ENCODE results near the gene IKZF2. TPM values are rescaled to one million over a fixed set of nuclear protein-coding genes. Genes with fewer than 3 reads are reported as not detected.

IKZF2 gene
- total and polyA plus RNA-seq, 4 donors = 0.35 to 4.7 (median 2.5) TPM

DNA sequence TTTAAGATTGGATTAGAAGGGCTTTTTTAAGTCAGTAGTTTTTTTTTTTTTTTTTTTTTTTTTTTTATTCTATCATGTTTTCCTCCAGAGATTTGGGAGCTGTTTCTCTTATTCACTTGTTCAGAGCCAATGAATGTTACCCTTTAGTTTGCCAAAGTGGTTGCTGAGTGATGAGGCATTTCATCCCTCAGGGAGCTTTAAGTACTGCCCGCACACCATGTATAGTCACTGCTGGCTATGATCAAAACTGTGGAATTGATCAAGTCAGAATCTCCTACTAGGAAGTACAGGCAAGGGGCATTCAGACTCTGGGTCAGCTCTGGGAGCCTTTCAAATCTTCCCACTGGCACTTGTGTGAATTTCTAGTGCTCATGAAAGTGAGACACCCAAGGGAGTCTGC, 201.6 kb downstream of the IKZF2 start:
- WGBS = 99% methylated on average over 1 of the region's 1 CpG
- no peaks in the 10 kb centered on the region for H3K36me3 ChIP-seq (ENCODE audit: control insufficient read depth in 4 of 4, insufficient read depth in 3 of 4, low read depth in 1 of 4, low read length in 3 of 4)
- H3K9me3 ChIP-seq (ENCODE audit: control insufficient read depth in 4 of 4, low read length in 3 of 4) = no peaks in the 10 kb centered on the region
- no peak overlapping the region for H3K9ac ChIP-seq (ENCODE audit: low read depth in 1 of 2, low read length in 2 of 2)
- TF ChIP-seq YY1 (IDR thresholded peaks at IDR 0.05) = no peak
- no peak for TF ChIP-seq SP1 (IDR thresholded peaks at IDR 0.05)
- no peak for TF ChIP-seq NR2F2 (IDR thresholded peaks at IDR 0.05)
- no peak for TF ChIP-seq ATF3 (IDR thresholded peaks at IDR 0.05)
- no peak for TF ChIP-seq EGR1 (IDR thresholded peaks at IDR 0.05; ENCODE audit: low read depth in 2 of 2)
- TF ChIP-seq, protein P1, sequence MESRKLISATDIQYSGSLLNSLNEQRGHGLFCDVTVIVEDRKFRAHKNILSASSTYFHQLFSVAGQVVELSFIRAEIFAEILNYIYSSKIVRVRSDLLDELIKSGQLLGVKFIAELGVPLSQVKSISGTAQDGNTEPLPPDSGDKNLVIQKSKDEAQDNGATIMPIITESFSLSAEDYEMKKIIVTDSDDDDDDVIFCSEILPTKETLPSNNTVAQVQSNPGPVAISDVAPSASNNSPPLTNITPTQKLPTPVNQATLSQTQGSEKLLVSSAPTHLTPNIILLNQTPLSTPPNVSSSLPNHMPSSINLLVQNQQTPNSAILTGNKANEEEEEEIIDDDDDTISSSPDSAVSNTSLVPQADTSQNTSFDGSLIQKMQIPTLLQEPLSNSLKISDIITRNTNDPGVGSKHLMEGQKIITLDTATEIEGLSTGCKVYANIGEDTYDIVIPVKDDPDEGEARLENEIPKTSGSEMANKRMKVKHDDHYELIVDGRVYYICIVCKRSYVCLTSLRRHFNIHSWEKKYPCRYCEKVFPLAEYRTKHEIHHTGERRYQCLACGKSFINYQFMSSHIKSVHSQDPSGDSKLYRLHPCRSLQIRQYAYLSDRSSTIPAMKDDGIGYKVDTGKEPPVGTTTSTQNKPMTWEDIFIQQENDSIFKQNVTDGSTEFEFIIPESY (IDR thresholded peaks at IDR 0.05) = no peak
- TF ChIP-seq HNF4A (conservative IDR thresholded peaks at IDR 0.05) = no peak
- no peak for TF ChIP-seq FOXA2 (IDR thresholded peaks at IDR 0.05)
- TF ChIP-seq HNF4G (IDR thresholded peaks at IDR 0.05) = no peak
- no peak for TF ChIP-seq RXRA (IDR thresholded peaks at IDR 0.05)
- TF ChIP-seq REST (IDR thresholded peaks at IDR 0.05) = no peak
- no peak for TF ChIP-seq JUND (IDR thresholded peaks at IDR 0.05)
- TF ChIP-seq RAD21 (IDR thresholded peaks at IDR 0.05) = no peak
- TF ChIP-seq FOXA1 (IDR thresholded peaks at IDR 0.05) = no peak
- no peak for TF ChIP-seq GABPA (IDR thresholded peaks at IDR 0.05 in 1 of 2, conservative IDR thresholded peaks at IDR 0.05 in 1 of 2)
- TF ChIP-seq, protein P2, sequence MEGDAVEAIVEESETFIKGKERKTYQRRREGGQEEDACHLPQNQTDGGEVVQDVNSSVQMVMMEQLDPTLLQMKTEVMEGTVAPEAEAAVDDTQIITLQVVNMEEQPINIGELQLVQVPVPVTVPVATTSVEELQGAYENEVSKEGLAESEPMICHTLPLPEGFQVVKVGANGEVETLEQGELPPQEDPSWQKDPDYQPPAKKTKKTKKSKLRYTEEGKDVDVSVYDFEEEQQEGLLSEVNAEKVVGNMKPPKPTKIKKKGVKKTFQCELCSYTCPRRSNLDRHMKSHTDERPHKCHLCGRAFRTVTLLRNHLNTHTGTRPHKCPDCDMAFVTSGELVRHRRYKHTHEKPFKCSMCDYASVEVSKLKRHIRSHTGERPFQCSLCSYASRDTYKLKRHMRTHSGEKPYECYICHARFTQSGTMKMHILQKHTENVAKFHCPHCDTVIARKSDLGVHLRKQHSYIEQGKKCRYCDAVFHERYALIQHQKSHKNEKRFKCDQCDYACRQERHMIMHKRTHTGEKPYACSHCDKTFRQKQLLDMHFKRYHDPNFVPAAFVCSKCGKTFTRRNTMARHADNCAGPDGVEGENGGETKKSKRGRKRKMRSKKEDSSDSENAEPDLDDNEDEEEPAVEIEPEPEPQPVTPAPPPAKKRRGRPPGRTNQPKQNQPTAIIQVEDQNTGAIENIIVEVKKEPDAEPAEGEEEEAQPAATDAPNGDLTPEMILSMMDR (IDR thresholded peaks at IDR 0.05; ENCODE audit: low read depth, low read length, missing input control) = no peak
- no peak for TF ChIP-seq TAF1 (conservative IDR thresholded peaks at IDR 0.05)
- TF ChIP-seq MAX (IDR thresholded peaks at IDR 0.05) = no peak
- no peaks in the 10 kb centered on the region for H3K4me1 ChIP-seq (ENCODE audit: control insufficient read depth in 4 of 4, insufficient read depth in 4 of 4, low read length in 3 of 4)
- H3K27me3 ChIP-seq (ENCODE audit: control insufficient read depth in 4 of 4, insufficient read depth in 4 of 4, low read length in 3 of 4) = no peaks in the 10 kb centered on the region
- no peak overlapping the region for H3K27ac ChIP-seq (ENCODE audit: low read depth in 1 of 2, low read length in 2 of 2)
- H3K4me3 ChIP-seq (ENCODE audit: low read depth in 1 of 3, low read length in 3 of 3) = no peak overlapping the region
- no peak for DNase-seq (ENCODE audit: low spot score)

Other genes with a start within 250 kb of the IKZF2 start
- gene SPAG16, start 132.9 kb upstream of the IKZF2 start, total RNA-seq = 10 to 100 TPM; 10.8 to 12.7 TPM
- gene SPAG16, start 132.9 kb upstream of the IKZF2 start, polyA plus RNA-seq = 10 to 100 TPM in 1 of 2 donors, 1 to 10 TPM in 1; 6.4 to 12.0 TPM